KOPT-K1 (cell line): Measurements from ENCODE around the gene PALS2.

Source experiments
- H3K27ac ChIP-seq: fragments of 200-600 bp; sonication (generic); 2 replicates; pipeline ENCODE4 v1.5.1; 2016; ENCODE audit warnings: antibody characterized with exemption, mild to moderate bottlenecking, low read depth, low read length; ENCODE audit not compliant: poor library complexity, severe bottlenecking
- H3K36me3 ChIP-seq: fragments of 200-600 bp; sonication (generic); 2 replicates; pipeline ENCODE4 v1.5.1; 2017; ENCODE audit warnings: antibody characterized with exemption, mild to moderate bottlenecking, low read length, moderate library complexity; ENCODE audit not compliant: insufficient read depth
- H3K9me3 ChIP-seq: fragments of 200-600 bp; sonication (generic); 2 replicates; pipeline ENCODE4 v1.5.1; 2017; ENCODE audit warnings: antibody characterized with exemption, low read length, mild to moderate bottlenecking; ENCODE audit not compliant: insufficient read depth, poor library complexity, severe bottlenecking

PALS2 gene

DNA sequence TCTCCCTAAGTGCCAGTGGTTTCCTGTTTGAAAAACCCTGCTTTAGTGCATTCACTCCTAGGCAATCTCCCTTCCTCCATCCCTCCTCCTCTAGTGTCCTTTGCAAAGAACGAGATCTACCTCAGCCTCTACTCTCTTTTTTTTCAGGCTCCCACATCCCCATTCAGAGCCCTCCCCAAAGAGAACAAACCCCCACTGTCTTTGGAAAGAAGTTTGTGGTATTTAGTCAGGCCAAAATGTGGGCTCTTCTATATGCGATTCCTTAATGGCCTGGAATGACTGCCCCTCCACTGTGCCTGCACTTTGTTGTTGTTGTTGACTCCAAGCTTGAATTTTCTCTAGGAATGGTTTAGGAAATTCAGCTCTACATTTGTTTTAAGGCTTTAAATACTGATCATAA is 36.3 kb downstream of the PALS2 start:
- no peak overlapping the region for H3K27ac ChIP-seq
- H3K9me3 ChIP-seq = no peaks in the 10 kb centered on the region
- no peaks in the 10 kb centered on the region for H3K36me3 ChIP-seq

DNA sequence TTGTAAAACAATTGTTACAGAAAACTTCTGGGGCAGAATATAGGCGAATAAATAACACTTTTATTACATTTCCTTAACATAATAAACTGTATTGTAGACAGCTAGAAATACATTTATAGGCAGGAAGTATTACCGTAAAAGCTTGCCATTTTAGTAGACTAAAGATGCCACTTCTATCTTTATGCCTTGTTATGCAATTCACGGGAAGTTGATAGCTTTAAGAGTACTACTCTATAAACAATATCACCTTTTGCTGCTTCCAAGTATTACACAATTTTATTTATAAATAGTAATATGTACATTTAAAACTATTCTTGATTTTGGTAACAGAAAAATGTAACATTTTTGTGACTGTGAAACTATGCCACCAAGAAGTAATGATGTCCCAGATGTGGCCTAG is 37.9 kb downstream of the PALS2 start:
- Histone ChIP-seq H3K36me3 (no peaks in the 10 kb centered on the region), H3K27ac (no peak overlapping the region), H3K9me3 (peaks cover 4% of the 10 kb centered on the region)

DNA sequence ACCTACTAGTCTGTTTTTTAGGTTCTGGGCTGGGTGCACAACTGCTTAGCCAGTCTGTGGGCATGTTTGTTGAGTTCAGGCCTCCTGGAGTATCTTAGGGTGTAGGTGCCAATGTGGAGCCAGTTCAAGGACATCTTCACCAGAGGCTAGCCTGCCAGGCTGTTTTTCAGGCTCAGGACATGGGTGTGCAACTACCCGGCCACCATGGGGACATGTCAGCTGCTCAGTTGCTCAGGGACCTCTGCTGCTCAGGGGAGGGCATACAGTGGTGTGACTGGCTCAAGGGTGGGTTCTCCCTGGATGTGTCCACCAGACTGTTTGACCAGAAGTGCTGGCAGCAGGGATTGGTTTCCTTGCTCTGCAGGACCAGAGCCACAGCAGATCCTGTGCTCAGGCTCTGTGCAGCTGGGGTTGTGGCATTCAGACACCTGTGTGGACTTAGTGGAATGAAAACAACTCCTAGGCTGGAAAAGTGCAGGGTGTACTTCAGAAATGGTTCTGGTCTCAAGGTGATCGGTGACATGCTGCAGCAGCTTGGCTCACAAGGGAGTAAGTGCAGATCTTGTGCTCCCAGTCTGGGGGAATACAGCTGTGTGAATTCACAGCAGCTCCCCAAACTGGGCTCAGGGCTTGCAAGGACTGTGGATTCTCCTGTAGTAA is 44.8 kb downstream of the PALS2 start:
- Histone ChIP-seq H3K9me3 (peaks cover 16% of the 10 kb centered on the region), H3K27ac (no peak overlapping the region), H3K36me3 (no peaks in the 10 kb centered on the region)

DNA sequence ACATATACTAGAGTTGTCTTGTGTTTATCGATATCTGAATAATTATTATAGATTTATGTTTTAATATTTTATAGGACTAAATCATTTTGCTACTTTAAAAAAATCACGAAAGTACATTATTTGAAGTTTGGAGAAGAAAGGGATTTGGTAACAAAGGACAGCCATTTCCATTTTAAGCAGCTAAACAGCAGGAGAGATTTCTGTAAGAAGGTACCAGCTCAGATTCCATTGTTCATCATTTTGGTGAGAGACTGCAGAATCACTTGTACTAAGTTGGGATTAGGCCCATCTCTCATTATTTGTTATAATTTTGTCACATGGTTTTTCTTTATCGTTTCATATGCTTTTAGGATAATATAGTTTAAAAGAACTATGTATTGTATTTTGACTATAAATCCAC is 46.7 kb downstream of the PALS2 start:
- Histone ChIP-seq H3K9me3 (peaks cover 16% of the 10 kb centered on the region), H3K36me3 (no peaks in the 10 kb centered on the region), H3K27ac (no peak overlapping the region)

DNA sequence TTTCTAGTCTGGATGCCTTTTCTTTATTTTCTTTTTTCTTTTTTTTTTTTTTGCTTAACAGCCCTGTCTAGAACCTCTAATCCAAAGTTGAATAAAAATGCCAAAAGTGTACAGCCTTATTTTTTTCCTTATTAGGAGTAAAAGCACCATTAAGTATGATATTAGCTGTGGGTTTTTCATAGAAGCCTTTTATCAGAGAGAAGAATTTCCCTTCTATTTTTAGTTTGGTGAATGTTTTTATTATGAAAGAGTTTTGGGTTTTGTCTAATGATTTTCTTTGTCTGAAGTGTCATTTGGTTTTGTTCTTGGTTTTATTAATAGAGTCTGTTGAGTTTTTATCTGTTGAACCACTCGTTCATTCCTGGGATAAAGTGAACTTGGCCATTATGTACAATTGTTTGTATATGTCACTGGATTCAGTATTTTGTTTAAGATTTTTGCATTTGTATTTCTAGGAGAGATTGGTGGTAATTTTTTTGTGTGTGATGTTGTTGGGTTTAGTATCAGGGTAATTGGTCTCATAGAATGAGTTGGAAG is 49.5 kb downstream of the PALS2 start:
- Histone ChIP-seq H3K9me3 (peaks cover 17% of the 10 kb centered on the region), H3K36me3 (no peaks in the 10 kb centered on the region), H3K27ac (no peak overlapping the region)
